Muscle of back (tissue), 11 donors: ENCODE measurements around the gene DNAH3. TPM values are rescaled to one million over a fixed set of nuclear protein-coding genes. Genes with fewer than 3 reads are reported as not detected.

Experiments used
- DNase-seq, 3 donors: peaks; one replicate each; pipeline versions ENCODE4 v3.0.0 to v3.0.0-alpha.2; 2013
- polyA plus RNA-seq, 10 donors: library from polyadenylated mRNA; unstranded; fragments of 120-200 nt; gene quantifications; one replicate each; pipeline ENCODE4 v1.2.1, GENCODE V29; 2013; ENCODE audit not compliant: insufficient read length in 10 of 10

Gene DNAH3
- polyA plus RNA-seq, 10 donors, result 0.03 to 0.54 (median 0.25) TPM

- no peak for DNase-seq
Observed at GRCh38 chr16:20905576-20905975, 245.1 kb downstream of the DNAH3 start.

- peak in 2 of 3 donors; percentile 43 to 63 for DNase-seq
Observed at GRCh38 chr16:20904507-20905081, 246.1 kb downstream of the DNAH3 start.

GRCh38 chr16:20903899-20904506, 246.6 kb downstream of the DNAH3 start:
- DNase-seq, result no peak

GRCh38 chr16:20903116-20903898, 247.3 kb downstream of the DNAH3 start:
- no peak for DNase-seq

GRCh38 chr16:20902426-20902825, 248.2 kb downstream of the DNAH3 start:
- no peak for DNase-seq

- DNase-seq, result peak in 2 of 3 donors; percentile 63 to 83
Observed at GRCh38 chr16:20901436-20902112, 249.1 kb downstream of the DNAH3 start.

GRCh38 chr16:20901068-20901435, 249.6 kb downstream of the DNAH3 start:
- no peak for DNase-seq

- peak; percentile 99 to 100 (median 99) for DNase-seq
Observed at GRCh38 chr16:20900299-20901067, 250.2 kb downstream of the DNAH3 start, which contains the start of the genes DCUN1D3 and LYRM1. DCUN1D3 (minus strand) TSS chr16:20900358; CDS start chr16:20862538, 37,820 bp downstream. LYRM1 (plus strand) TSS chr16:20900771; CDS start chr16:20915556, 14,785 bp downstream.

- DNase-seq, result peak in 1 of 3 donors; percentile 75
Observed at GRCh38 chr16:20899477-20900298, 251.0 kb downstream of the DNAH3 start.

- DNase-seq, result peak; percentile 39 to 66 (median 63)
Observed at GRCh38 chr16:20899071-20899470, 251.6 kb downstream of the DNAH3 start.

- DNase-seq, result no peak
Observed at GRCh38 chr16:20897922-20898321, 252.7 kb downstream of the DNAH3 start.

GRCh38 chr16:20897253-20897897, 253.3 kb downstream of the DNAH3 start:
- DNase-seq, result no peak

- no peak for DNase-seq
Observed at GRCh38 chr16:20894388-20894787, 256.3 kb downstream of the DNAH3 start.

- no peak for DNase-seq
Observed at GRCh38 chr16:20889625-20890275, 260.9 kb downstream of the DNAH3 start.

- no peak for DNase-seq
Observed at GRCh38 chr16:20887207-20887606, 263.4 kb downstream of the DNAH3 start.

- DNase-seq, result no peak
Observed at GRCh38 chr16:20886320-20886719, 264.3 kb downstream of the DNAH3 start.

GRCh38 chr16:20884240-20884556, 266.4 kb downstream of the DNAH3 start:
- no peak for DNase-seq

GRCh38 chr16:20883554-20884239, 266.9 kb downstream of the DNAH3 start:
- no peak for DNase-seq
